ENCODE data around the gene DIAPH3. TPM values are rescaled to one million over a fixed set of nuclear protein-coding genes. Genes with fewer than 3 reads are reported as not detected.

Gene DIAPH3
- total RNA-seq, 2 donors from 2014 or later: 7.1 to 8.0 TPM

DNA sequence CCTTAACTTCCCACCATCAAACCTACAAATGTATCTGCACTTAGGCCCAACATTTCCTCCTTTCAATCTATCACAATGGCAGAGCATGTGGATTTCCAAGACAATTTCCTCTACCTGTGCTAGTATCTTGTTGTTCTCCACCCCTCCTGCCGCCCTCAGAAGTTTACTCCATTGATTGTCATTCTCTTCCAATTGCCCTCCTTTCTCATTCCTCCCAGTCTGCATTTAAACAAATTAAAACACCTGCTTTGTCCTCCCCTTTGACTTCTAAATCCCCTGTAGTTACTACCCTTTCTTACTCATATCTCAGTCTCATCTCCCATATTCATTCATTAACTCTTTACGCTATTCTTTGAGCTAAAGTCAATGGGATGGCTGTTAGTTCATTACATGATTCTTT is 370.6 kb downstream of the DIAPH3 start:
- TF ChIP-seq, protein P1, sequence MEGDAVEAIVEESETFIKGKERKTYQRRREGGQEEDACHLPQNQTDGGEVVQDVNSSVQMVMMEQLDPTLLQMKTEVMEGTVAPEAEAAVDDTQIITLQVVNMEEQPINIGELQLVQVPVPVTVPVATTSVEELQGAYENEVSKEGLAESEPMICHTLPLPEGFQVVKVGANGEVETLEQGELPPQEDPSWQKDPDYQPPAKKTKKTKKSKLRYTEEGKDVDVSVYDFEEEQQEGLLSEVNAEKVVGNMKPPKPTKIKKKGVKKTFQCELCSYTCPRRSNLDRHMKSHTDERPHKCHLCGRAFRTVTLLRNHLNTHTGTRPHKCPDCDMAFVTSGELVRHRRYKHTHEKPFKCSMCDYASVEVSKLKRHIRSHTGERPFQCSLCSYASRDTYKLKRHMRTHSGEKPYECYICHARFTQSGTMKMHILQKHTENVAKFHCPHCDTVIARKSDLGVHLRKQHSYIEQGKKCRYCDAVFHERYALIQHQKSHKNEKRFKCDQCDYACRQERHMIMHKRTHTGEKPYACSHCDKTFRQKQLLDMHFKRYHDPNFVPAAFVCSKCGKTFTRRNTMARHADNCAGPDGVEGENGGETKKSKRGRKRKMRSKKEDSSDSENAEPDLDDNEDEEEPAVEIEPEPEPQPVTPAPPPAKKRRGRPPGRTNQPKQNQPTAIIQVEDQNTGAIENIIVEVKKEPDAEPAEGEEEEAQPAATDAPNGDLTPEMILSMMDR (IDR thresholded peaks at IDR 0.05): no peak
- H3K27me3 ChIP-seq (replicated peaks; ENCODE audit: insufficient read depth): no peaks in the 10 kb centered on the region
- ATAC-seq (ENCODE audit: insufficient number of reproducible peaks, low FRiP score, low read depth): no peak
- H3K4me1 ChIP-seq (ENCODE audit: control insufficient read depth in 1 of 2, low read depth in 2 of 2): no peaks in the 10 kb centered on the region
- no peaks in the 10 kb centered on the region for H3K9me3 ChIP-seq
- no peak overlapping the region for H3K4me3 ChIP-seq
- no peak overlapping the region for H3K27ac ChIP-seq
- no peak for DNase-seq (ENCODE audit: low spot score)
- H3K36me3 ChIP-seq: no peaks in the 10 kb centered on the region

DNA sequence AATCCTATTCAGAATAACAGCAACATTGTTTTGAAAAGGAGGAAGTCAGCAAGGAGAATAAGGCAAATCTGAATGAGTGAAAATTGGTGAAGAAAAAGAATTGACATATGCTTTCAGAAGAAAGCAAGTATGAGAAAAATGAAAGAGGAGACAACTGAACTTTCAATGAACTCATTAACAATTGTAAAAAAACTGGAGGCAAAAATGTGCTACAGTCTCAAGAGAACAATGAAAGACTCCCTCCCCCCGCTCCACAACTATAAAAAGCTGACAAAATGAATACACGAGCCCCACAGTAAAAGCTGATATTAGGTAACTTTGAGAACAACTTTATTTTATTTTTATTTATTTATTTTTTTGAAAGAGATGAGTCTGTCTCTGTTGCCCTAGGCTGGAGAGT is 373.1 kb downstream of the DIAPH3 start:
- TF ChIP-seq, protein P1 (IDR thresholded peaks at IDR 0.05): no peak
- Histone ChIP-seq H3K9me3 (no peaks in the 10 kb centered on the region), H3K4me3 (no peak overlapping the region), H3K36me3 (no peaks in the 10 kb centered on the region), H3K27ac (no peak overlapping the region), H3K27me3 (replicated peaks; ENCODE audit: insufficient read depth) (no peaks in the 10 kb centered on the region), H3K4me1 (ENCODE audit: control insufficient read depth in 1 of 2, low read depth in 2 of 2) (no peaks in the 10 kb centered on the region)
- ATAC-seq (ENCODE audit: insufficient number of reproducible peaks, low FRiP score, low read depth) (no peak), DNase-seq (ENCODE audit: low spot score) (no peak)

DNA sequence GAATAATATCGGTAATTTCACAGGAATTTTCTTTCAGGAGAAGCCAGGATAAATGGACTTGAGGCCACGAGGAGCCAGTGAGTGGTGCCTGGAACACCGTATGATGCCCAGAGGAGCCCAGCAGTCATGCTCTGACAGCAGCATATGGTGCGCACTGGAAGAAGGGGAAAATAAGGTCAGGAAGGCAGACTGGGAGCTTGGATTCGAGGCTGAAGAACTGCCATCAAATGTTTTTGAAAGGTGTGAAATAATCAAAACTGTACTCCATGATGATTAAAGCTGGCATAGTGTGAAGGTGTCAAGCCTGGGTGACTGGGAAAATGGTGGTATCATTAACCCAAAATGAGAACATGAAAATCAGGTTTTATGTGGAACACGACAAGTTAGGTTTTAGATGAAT is 374.2 kb downstream of the DIAPH3 start:
- Histone ChIP-seq H3K4me3 (no peak overlapping the region), H3K27me3 (replicated peaks; ENCODE audit: insufficient read depth) (no peaks in the 10 kb centered on the region), H3K4me1 (ENCODE audit: control insufficient read depth in 1 of 2, low read depth in 2 of 2) (no peaks in the 10 kb centered on the region), H3K36me3 (no peaks in the 10 kb centered on the region), H3K27ac (no peak overlapping the region), H3K9me3 (no peaks in the 10 kb centered on the region)
- no peak for ATAC-seq (ENCODE audit: insufficient number of reproducible peaks, low FRiP score, low read depth)
- TF ChIP-seq, protein P1 (IDR thresholded peaks at IDR 0.05): no peak
- no peak for DNase-seq (ENCODE audit: low spot score)

DNA sequence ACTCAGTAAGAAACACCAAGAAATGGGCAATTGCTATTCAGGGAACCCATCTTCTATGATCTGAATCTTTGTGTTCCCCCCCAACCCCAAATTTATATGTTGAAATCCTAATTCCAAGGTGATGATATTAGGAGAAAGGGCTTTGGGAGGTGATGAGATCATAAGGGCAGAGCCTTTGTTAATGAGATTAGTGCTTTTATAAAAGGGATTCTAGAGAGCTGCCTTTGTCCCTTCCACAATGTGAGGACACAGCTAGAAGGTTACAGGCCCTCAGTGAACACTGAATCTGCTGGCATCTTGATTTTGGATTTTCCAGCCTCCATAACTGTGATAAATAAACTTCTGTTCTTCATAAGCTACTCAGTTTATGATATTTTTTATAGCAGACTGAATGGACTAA is 376.0 kb downstream of the DIAPH3 start:
- TF ChIP-seq, protein P1 (IDR thresholded peaks at IDR 0.05): no peak
- ATAC-seq (ENCODE audit: insufficient number of reproducible peaks, low FRiP score, low read depth) (no peak), DNase-seq (ENCODE audit: low spot score) (no peak)
- H3K4me1 ChIP-seq (ENCODE audit: control insufficient read depth in 1 of 2, low read depth in 2 of 2): no peaks in the 10 kb centered on the region
- H3K4me3 ChIP-seq: no peak overlapping the region
- H3K36me3 ChIP-seq: no peaks in the 10 kb centered on the region
- no peaks in the 10 kb centered on the region for H3K9me3 ChIP-seq
- no peak overlapping the region for H3K27ac ChIP-seq
- no peaks in the 10 kb centered on the region for H3K27me3 ChIP-seq (replicated peaks; ENCODE audit: insufficient read depth)

DNA sequence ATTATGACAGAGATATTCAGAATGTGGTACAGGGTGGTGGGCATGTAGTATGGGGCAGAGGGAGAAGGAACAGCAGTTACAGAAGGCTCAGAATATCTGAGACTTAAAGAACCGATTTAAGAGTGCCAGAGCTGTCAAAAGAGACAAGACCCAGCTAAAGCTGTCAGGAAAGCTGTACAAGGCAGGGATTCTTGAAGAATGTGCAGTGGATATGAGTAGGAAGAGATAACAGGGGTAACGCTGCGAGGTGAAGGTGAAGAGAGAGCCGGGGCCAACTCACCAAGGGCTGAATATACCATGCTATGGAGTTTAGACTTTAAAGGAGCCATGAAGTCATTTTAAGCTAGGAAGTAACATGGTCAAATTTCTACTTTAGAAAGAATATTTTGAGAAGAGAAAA is 381.0 kb downstream of the DIAPH3 start:
- TF ChIP-seq, protein P1 (IDR thresholded peaks at IDR 0.05): no peak
- ATAC-seq (ENCODE audit: insufficient number of reproducible peaks, low FRiP score, low read depth) (no peak), DNase-seq (ENCODE audit: low spot score) (no peak)
- Histone ChIP-seq H3K36me3 (no peaks in the 10 kb centered on the region), H3K27me3 (replicated peaks; ENCODE audit: insufficient read depth) (no peaks in the 10 kb centered on the region), H3K9me3 (no peaks in the 10 kb centered on the region), H3K4me1 (ENCODE audit: control insufficient read depth in 1 of 2, low read depth in 2 of 2) (no peaks in the 10 kb centered on the region), H3K4me3 (no peak overlapping the region), H3K27ac (no peak overlapping the region)

Data from thoracic aorta (tissue), 2 donors.